SU-DHL-6 (cell line): ENCODE measurements around the gene SHISAL1.

ENCODE experiments used
- CTCF ChIP-seq: fragments of 200-600 bp; sonication (generic); IDR thresholded peaks from one replicate; pipeline ENCODE4 v1.5.1; 2017; ENCODE audit warnings: antibody characterized with exemption, mild to moderate bottlenecking, low read length, moderate library complexity; ENCODE audit not compliant: insufficient read depth, poor library complexity, severe bottlenecking
- EZH2phosphoT487 ChIP-seq: fragments of 200-600 bp; sonication (generic), shearing (Covaris generic); conservative IDR thresholded peaks from 2 replicates; pipeline ENCODE4 v1.6.1; 2018; ENCODE audit warnings: mild to moderate bottlenecking, antibody characterized with exemption, low read length, moderate library complexity, mixed read lengths

- TF ChIP-seq CTCF (no peak), EZH2phosphoT487 (no peak)
These were observed 53.2 kb downstream of the SHISAL1 start for GRCh38 chr22:44259366-44260215.
